GM12878 (cell line): ENCODE results near the gene PABPC1L. TPM values are rescaled to one million over a fixed set of nuclear protein-coding genes. Genes with fewer than 3 reads are reported as not detected.

Experiments used
- ATAC-seq: fragments of 200-7000 bp; cut with Tn5 transposase; 3 replicates; pipeline ENCODE4 v1.9.1; 2020; ENCODE audit warnings: mild to moderate bottlenecking, moderate library complexity
- BruUV-seq: library from RNA; stranded (reverse); fragments of 400-500 nt; replicated peaks from 2 replicates; lab custom pipeline; 2021; lab: Mats Ljungman, UMichigan
- CTCF ChIA-PET: fragments of 300-600 bp; sonication (Branson Sonifier 250); formaldehyde crosslinking; extraction: SDS; loops from one replicate; lab custom pipeline; 2021; ENCODE audit warnings: inconsistent platforms; lab: Yijun Ruan, JAX
- POLR2A ChIA-PET: fragments of 350-600 bp; formaldehyde crosslinking; extraction: SDS; loops from one replicate; lab custom pipeline; 2021; ENCODE audit warnings: inconsistent platforms; lab: Charles Lee
- RAD21 ChIA-PET: fragments of 300-600 bp; sonication (Branson Sonifier 250); formaldehyde crosslinking; loops from one replicate; lab custom pipeline; 2023; ENCODE audit warnings: antibody characterized with exemption; ENCODE audit not compliant: unreplicated experiment; lab: Charles Lee
- SMC1A ChIA-PET: fragments of 300-600 bp; sonication (Branson Sonifier 250); formaldehyde crosslinking; loops from one replicate; lab custom pipeline; 2023; ENCODE audit not compliant: unreplicated experiment, uncharacterized antibody; lab: Charles Lee
- DNase-seq: peaks from one replicate; pipeline ENCODE4 v3.0.0-alpha.2; 2011; ENCODE audit warnings: low read depth, low spot score
- FAIRE-seq: peaks from 3 replicates; lab custom pipeline; 2011; peaks lifted over from hg19 to GRCh38; lab: Jason Lieb, UNC
- H2AFZ ChIP-seq: 2 replicates; pipeline ENCODE4 v1.6.0; 2011; ENCODE audit warnings: low read depth, low read length, control low read depth; ENCODE audit not compliant: control insufficient read depth
- H3K27ac ChIP-seq: 2 replicates; pipeline ENCODE4 v1.5.1; 2011; ENCODE audit warnings: control low read depth; ENCODE audit not compliant: control insufficient read depth, insufficient read depth
- H3K27me3 ChIP-seq, 2 experiments: replicated peaks in 1 of 2; 2 replicates each; pipeline versions ENCODE4 v1.6.0 to v1.6.1; 2011; ENCODE audit warnings: low read length in 1 of 2; ENCODE audit not compliant: control insufficient read depth in 2 of 2, insufficient read depth in 2 of 2
- H3K36me3 ChIP-seq, 2 experiments: 2 replicates each; pipeline ENCODE4 v1.5.1; 2011; ENCODE audit warnings: low read length in 1 of 2; ENCODE audit not compliant: control insufficient read depth in 2 of 2, insufficient read depth in 2 of 2
- H3K4me1 ChIP-seq: 2 replicates; pipeline ENCODE4 v1.6.1; 2011; ENCODE audit warnings: mild to moderate bottlenecking, low read length, moderate library complexity, mixed read lengths; ENCODE audit not compliant: control insufficient read depth, insufficient read depth
- H3K4me2 ChIP-seq: 2 replicates; pipeline ENCODE4 v1.6.0; 2011; ENCODE audit warnings: control low read depth; ENCODE audit not compliant: control insufficient read depth, insufficient read depth
- H3K4me3 ChIP-seq: fragments of 200-600 bp; sonication (generic); 2 replicates; pipeline ENCODE4 v1.5.1; 2016
- H3K79me2 ChIP-seq: 2 replicates; pipeline ENCODE4 v1.6.0; 2011; ENCODE audit warnings: low read length; ENCODE audit not compliant: control insufficient read depth, insufficient read depth
- H3K9ac ChIP-seq: 2 replicates; pipeline ENCODE4 v1.8.0; 2011; ENCODE audit warnings: low read length, control low read depth, mixed read lengths; ENCODE audit not compliant: control insufficient read depth, insufficient read depth
- H3K9me3 ChIP-seq: replicated peaks from 3 replicates; pipeline ENCODE4 v1.5.1; 2011; ENCODE audit warnings: mild to moderate bottlenecking, low read length; ENCODE audit not compliant: control insufficient read depth, insufficient read depth
- H4K20me1 ChIP-seq: 2 replicates; pipeline ENCODE4 v1.6.0; 2011; ENCODE audit not compliant: control insufficient read depth, insufficient read depth
- ASH2L ChIP-seq: fragments of 300-600, 200-600 bp; sonication (generic); IDR thresholded peaks from 2 replicates; pipeline ENCODE4 v1.6.1; 2017; ENCODE audit warnings: low read depth, mild to moderate bottlenecking, borderline replicate concordance
- BMI1 ChIP-seq: fragments of 450-650 bp; IDR thresholded peaks from 2 replicates; pipeline ENCODE4 v1.6.1; 2016; ENCODE audit warnings: mild to moderate bottlenecking, moderate library complexity, borderline replicate concordance
- CHD2 ChIP-seq: IDR thresholded peaks from 2 replicates; pipeline ENCODE4 v1.6.1; 2011; ENCODE audit warnings: low read depth, low read length, improper control_type of control experiment, borderline replicate concordance
- EED ChIP-seq: sonication (generic); IDR thresholded peaks from 2 replicates; pipeline ENCODE4 v1.6.1; 2016; ENCODE audit warnings: antibody characterized with exemption, low read depth
- EGR1 ChIP-seq, 2 experiments: IDR thresholded peaks; 1 replicate in 1 of 2; 2 replicates in 1 of 2; pipeline ENCODE4 v1.6.1; 2011 to 2012; ENCODE audit warnings: low read depth in 2 of 2, low read length in 2 of 2, borderline replicate concordance in 1 of 2, mild to moderate bottlenecking in 1 of 2, moderate library complexity in 1 of 2
- MEF2B ChIP-seq: fragments of 450-650 bp; IDR thresholded peaks from 2 replicates; pipeline ENCODE4 v1.6.1; 2018; ENCODE audit warnings: mild to moderate bottlenecking, moderate library complexity; ENCODE audit not compliant: partially characterized antibody, poor library complexity, severe bottlenecking
- NR2C2 ChIP-seq: IDR thresholded peaks from 2 replicates; pipeline ENCODE4 v1.6.1; 2011; ENCODE audit warnings: borderline replicate concordance, low read depth; ENCODE audit not compliant: control insufficient read depth, insufficient read length
- POU2F2 ChIP-seq: IDR thresholded peaks from 3 replicates; pipeline ENCODE4 v1.6.1; 2011; ENCODE audit warnings: low read depth, mild to moderate bottlenecking, low read length, borderline replicate concordance
- TAF1 ChIP-seq: IDR thresholded peaks from 2 replicates; pipeline ENCODE4 v1.6.1; 2011; ENCODE audit warnings: mild to moderate bottlenecking, low read depth, low read length, borderline replicate concordance
- YBX1 ChIP-seq: fragments of 450-650 bp; IDR thresholded peaks from 2 replicates; pipeline ENCODE4 v1.6.1; 2016; ENCODE audit warnings: antibody characterized with exemption
- ZBED1 ChIP-seq: IDR thresholded peaks from 2 replicates; pipeline ENCODE4 v1.6.1; 2016; ENCODE audit warnings: borderline replicate concordance
- ZNF384 ChIP-seq: IDR thresholded peaks from 2 replicates; pipeline ENCODE4 v1.6.1; 2012; ENCODE audit warnings: low read depth, mild to moderate bottlenecking, low read length, improper control_type of control experiment, borderline replicate concordance
- WGBS: methylation state at CpG from one replicate; pipeline ENCODE4 v1.1.6; 2016; ENCODE audit warnings: low lambda C conversion rate; ENCODE audit not compliant: insufficient replicate concordance, insufficient coverage; ENCODE audit errors: missing lambda C conversion rate; 5-methylcytosine and 5-hydroxymethylcytosine counted together
- in situ Hi-C: fragments of 300-500 bp; cut with MboI; formaldehyde crosslinking; loops from 9 replicates; pipeline ENCODE4 v1.14.3; 2018; ENCODE audit warnings: mixed read lengths
- intact Hi-C: fragments of 100-400 bp; cut with micrococcal nuclease; formaldehyde crosslinking; loops from one replicate; pipeline ENCODE4 v1.14.2; 2022; ENCODE audit not compliant: unreplicated experiment
- polyA plus RNA-seq, 11 experiments: library from polyadenylated mRNA; depleted of rRNA in 4 of 11; unstranded in 6 of 11; stranded (reverse) in 5 of 11; fragments of >200 nt; fragmentation: Nextera tagmentation in 4 of 11; fragmentation: Illumina TruSeq in 1 of 11; extraction: Ambion mirVana in 4 of 11; extraction: Trizol in 1 of 11; gene quantifications; 1 replicate in 1 of 11; 2 replicates in 10 of 11; pipeline versions ENCODE4 v1.2.1 to v1.2.3, GENCODE V29; 2011 to 2016; ENCODE audit warnings: inconsistent platforms in 2 of 11, missing spikeins in 2 of 11, low read depth in 1 of 11
- total RNA-seq, 4 experiments: library from RNA; depleted of rRNA in 3 of 4; stranded (reverse); fragments of >200 nt in 3 of 4; fragmentation: Illumina TruSeq in 1 of 4; extraction: Trizol in 1 of 4; gene quantifications; 2 replicates each; pipeline versions ENCODE4 v1.2.1 to v1.2.3, GENCODE V29; 2013 to 2021
- TF ChIP-seq, protein P1 (sequence below): fragments of 450-650 bp; IDR thresholded peaks from 2 replicates; pipeline ENCODE4 v1.6.1; 2016; ENCODE audit warnings: mild to moderate bottlenecking
- TF ChIP-seq, protein P2 (sequence below): fragments of 450-650 bp; IDR thresholded peaks from 2 replicates; pipeline ENCODE4 v1.6.1; 2014; ENCODE audit warnings: mild to moderate bottlenecking
- TF ChIP-seq, protein P3 (sequence below): IDR thresholded peaks from 2 replicates; pipeline ENCODE4 v1.6.1; 2011; ENCODE audit warnings: low read depth, mild to moderate bottlenecking, low read length, moderate library complexity, borderline replicate concordance; ENCODE audit errors: extremely low read depth

Gene PABPC1L
- total and polyA plus RNA-seq, 10 of the 15 experiments (the other 5 are each of a cell fraction or from before 2014, with no cell fraction given) = 6.1 to 66.8 (median 11.9) TPM

DNA sequence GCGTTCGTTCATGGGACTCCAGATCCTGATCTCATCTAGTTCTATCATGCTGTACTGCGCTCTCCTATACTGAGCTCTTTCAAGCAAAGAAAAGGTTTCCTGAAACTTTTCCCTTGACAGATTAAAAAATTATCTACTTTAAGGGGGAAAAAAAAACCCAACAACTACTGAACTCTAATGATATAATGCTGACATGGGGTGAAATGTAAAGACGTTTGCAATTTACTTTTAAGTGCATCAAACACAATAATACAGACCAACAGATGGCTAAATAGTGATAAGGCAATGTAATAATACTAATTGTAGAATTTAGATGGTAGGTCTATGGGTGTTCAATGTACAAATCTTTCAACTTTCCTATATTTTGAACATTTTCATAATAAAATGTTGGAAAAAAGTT, 34.0 kb downstream of the PABPC1L start:
- POLR2A ChIA-PET = no interaction called here
- intact Hi-C loops = no loop called here

More for the DNA sequence above, 34.0 kb downstream of the PABPC1L start:
- ChIA-PET CTCF (interaction anchor here (2.5 kb wide), 1 partner anchor 10 kb away, joined by 7 read pairs; no protein-coding TSS in a partner anchor), SMC1A (interaction anchor here (1.3 kb wide), 1 partner anchor 8 kb away, joined by 6 read pairs; no protein-coding TSS in a partner anchor), RAD21 (no interaction called here)
- Histone ChIP-seq H4K20me1 (no peaks in the 10 kb centered on the region), H3K4me1 (no peaks in the 10 kb centered on the region), H2AFZ (no peak overlapping the region), H3K36me3 (peaks cover 16 to 42% of the 10 kb centered on the region in 2 experiments), H3K27me3 (no peaks in the 10 kb centered on the region), H3K79me2 (no peaks in the 10 kb centered on the region), H3K9me3 (no peaks in the 10 kb centered on the region), H3K4me2 (no peak overlapping the region), H3K27ac (no peak overlapping the region), H3K4me3 (no peak overlapping the region), H3K9ac (no peak overlapping the region)
- BruUV-seq = no TSS peak
- in situ Hi-C loops = no loop called here
- no peak for TF ChIP-seq YBX1
- TF ChIP-seq CHD2 = no peak
- TF ChIP-seq, protein P1, sequence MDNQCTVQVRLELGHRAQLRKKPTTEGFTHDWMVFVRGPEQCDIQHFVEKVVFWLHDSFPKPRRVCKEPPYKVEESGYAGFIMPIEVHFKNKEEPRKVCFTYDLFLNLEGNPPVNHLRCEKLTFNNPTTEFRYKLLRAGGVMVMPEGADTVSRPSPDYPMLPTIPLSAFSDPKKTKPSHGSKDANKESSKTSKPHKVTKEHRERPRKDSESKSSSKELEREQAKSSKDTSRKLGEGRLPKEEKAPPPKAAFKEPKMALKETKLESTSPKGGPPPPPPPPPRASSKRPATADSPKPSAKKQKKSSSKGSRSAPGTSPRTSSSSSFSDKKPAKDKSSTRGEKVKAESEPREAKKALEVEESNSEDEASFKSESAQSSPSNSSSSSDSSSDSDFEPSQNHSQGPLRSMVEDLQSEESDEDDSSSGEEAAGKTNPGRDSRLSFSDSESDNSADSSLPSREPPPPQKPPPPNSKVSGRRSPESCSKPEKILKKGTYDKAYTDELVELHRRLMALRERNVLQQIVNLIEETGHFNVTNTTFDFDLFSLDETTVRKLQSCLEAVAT = no peak
- TF ChIP-seq TAF1 = no peak
- no peak for TF ChIP-seq BMI1
- TF ChIP-seq, protein P2, sequence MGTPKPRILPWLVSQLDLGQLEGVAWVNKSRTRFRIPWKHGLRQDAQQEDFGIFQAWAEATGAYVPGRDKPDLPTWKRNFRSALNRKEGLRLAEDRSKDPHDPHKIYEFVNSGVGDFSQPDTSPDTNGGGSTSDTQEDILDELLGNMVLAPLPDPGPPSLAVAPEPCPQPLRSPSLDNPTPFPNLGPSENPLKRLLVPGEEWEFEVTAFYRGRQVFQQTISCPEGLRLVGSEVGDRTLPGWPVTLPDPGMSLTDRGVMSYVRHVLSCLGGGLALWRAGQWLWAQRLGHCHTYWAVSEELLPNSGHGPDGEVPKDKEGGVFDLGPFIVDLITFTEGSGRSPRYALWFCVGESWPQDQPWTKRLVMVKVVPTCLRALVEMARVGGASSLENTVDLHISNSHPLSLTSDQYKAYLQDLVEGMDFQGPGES = no peak
- no peak for TF ChIP-seq MEF2B
- TF ChIP-seq POU2F2 = no peak
- TF ChIP-seq EGR1 (IDR thresholded peaks at IDR 0.05; ENCODE audit: borderline replicate concordance in 1 of 2, low read depth in 2 of 2, low read length in 2 of 2) = no peak
- no peak for TF ChIP-seq ZNF384
- TF ChIP-seq, protein P3, sequence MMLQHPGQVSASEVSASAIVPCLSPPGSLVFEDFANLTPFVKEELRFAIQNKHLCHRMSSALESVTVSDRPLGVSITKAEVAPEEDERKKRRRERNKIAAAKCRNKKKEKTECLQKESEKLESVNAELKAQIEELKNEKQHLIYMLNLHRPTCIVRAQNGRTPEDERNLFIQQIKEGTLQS = no peak
- TF ChIP-seq NR2C2 = no peak
- no peak for TF ChIP-seq ZBED1
- no peak for TF ChIP-seq ASH2L
- no peak for TF ChIP-seq EED
- WGBS = 94% methylated on average over 4 of the region's 4 CpGs
- DNase-seq (no peak), FAIRE-seq (no peak), ATAC-seq (no peak)
